HepG2 (cell line): Measurements from ENCODE around the gene PPP2R1B. TPM values are rescaled to one million over a fixed set of nuclear protein-coding genes. Genes with fewer than 3 reads are reported as not detected.

Experiments
- BCL6 ChIP-seq: IDR thresholded peaks from 2 replicates; pipeline ENCODE4 v1.6.1; 2016; ENCODE audit warnings: missing genetic modification reagents, missing compliant biosample characterization
- NCOR1 ChIP-seq: fragments of 200-600 bp; sonication (generic); IDR thresholded peaks from 2 replicates; pipeline ENCODE4 v1.7.0; 2017; ENCODE audit warnings: antibody characterized with exemption, low read length, borderline replicate concordance
- PRMT3 ChIP-seq: sonication (generic); formaldehyde crosslinking; IDR thresholded peaks from 2 replicates; pipeline ENCODE4 v1.8.1; 2022; ENCODE audit warnings: low read depth, mild to moderate bottlenecking, moderate library complexity, missing genetic modification reagents, borderline replicate concordance
- ZBTB8A ChIP-seq: sonication (generic); formaldehyde crosslinking; IDR thresholded peaks from 2 replicates; pipeline ENCODE4 v1.4.0; 2020; ENCODE audit warnings: mild to moderate bottlenecking, low read depth, missing genetic modification reagents, borderline replicate concordance
- ZFY ChIP-seq: sonication (generic); formaldehyde crosslinking; IDR thresholded peaks from 2 replicates; pipeline ENCODE4 v1.4.0; 2020; ENCODE audit warnings: missing genetic modification reagents
- ZNF12 ChIP-seq: sonication (generic); formaldehyde crosslinking; IDR thresholded peaks from 2 replicates; pipeline ENCODE4 v1.5.0; 2020; ENCODE audit warnings: missing genetic modification reagents
- ZNF331 ChIP-seq: sonication (generic); formaldehyde crosslinking; IDR thresholded peaks from 2 replicates; pipeline ENCODE4 v1.4.0; 2020; ENCODE audit warnings: missing genetic modification reagents
- ZNF407 ChIP-seq: sonication (generic); formaldehyde crosslinking; IDR thresholded peaks from one replicate; pipeline ENCODE4 v1.5.1; 2020; ENCODE audit warnings: mild to moderate bottlenecking, missing genetic modification reagents; ENCODE audit errors: not compliant biosample characterization
- ZNF619 ChIP-seq: sonication (generic); formaldehyde crosslinking; IDR thresholded peaks from 2 replicates; pipeline ENCODE4 v1.4.0; 2020; ENCODE audit warnings: mild to moderate bottlenecking, missing genetic modification reagents
- polyA plus RNA-seq, 8 experiments: library from polyadenylated mRNA; depleted of rRNA in 3 of 8; stranded (reverse) in 7 of 8; unstranded in 1 of 8; fragments of >200 nt; fragmentation: Illumina TruSeq in 4 of 8; extraction: Trizol in 4 of 8; gene quantifications; 2 replicates each; pipeline versions ENCODE4 v1.2.1 to v1.2.3, GENCODE V29; 2011 to 2016; ENCODE audit warnings: low read depth in 4 of 8, missing spikeins in 1 of 8, mixed read lengths in 1 of 8; ENCODE audit not compliant: insufficient read depth in 1 of 8
- total RNA-seq, 5 experiments: library from RNA; depleted of rRNA; stranded (reverse); fragments of >200 nt; fragmentation: Illumina TruSeq; extraction: Trizol; gene quantifications; 2 replicates each; pipeline ENCODE4 v1.2.3, GENCODE V29; 2016; ENCODE audit warnings: low read depth in 1 of 5
- TF ChIP-seq, protein P1 (sequence below): IDR thresholded peaks from 2 replicates; pipeline ENCODE4 v1.6.1; 2016; ENCODE audit warnings: missing compliant biosample characterization, missing genetic modification reagents, borderline replicate concordance
- TF ChIP-seq, protein P2 (sequence below), 2 experiments: IDR thresholded peaks; 2 replicates each; pipeline ENCODE4 v1.6.1; 2011 to 2012; ENCODE audit warnings: low read length in 2 of 2, borderline replicate concordance in 1 of 2, low read depth in 1 of 2, mild to moderate bottlenecking in 1 of 2, moderate library complexity in 1 of 2
- TF ChIP-seq, protein P3 (sequence below): sonication (generic); formaldehyde crosslinking; IDR thresholded peaks from 2 replicates; pipeline ENCODE4 v1.4.0; 2020; ENCODE audit warnings: missing genetic modification reagents

Gene PPP2R1B
- total and polyA plus RNA-seq, 2 of the 13 experiments (the other 11 are each of a cell fraction or from before 2014, with no cell fraction given): 22.1 to 56.8 TPM

GRCh38 chr11:111778047-111778558 lies 11.9 kb upstream of the PPP2R1B start (continued):
- TF ChIP-seq ZNF407 (CRISPR knock-in tag) (no peak), BCL6 (peak; percentile 91), PRMT3 (CRISPR knock-in tag) (no peak), ZBTB8A (CRISPR knock-in tag) (no peak), NCOR1 (peak; percentile 66; the same call in 1 of the 2 replicates), ZNF12 (CRISPR knock-in tag) (no peak), ZFY (CRISPR knock-in tag) (peak; percentile 41; the same call in 1 of the 2 replicates), ZNF619 (CRISPR knock-in tag) (no peak), ZNF331 (CRISPR knock-in tag) (peak; percentile 20; the same call in 1 of the 2 replicates)
- TF ChIP-seq, protein P1, sequence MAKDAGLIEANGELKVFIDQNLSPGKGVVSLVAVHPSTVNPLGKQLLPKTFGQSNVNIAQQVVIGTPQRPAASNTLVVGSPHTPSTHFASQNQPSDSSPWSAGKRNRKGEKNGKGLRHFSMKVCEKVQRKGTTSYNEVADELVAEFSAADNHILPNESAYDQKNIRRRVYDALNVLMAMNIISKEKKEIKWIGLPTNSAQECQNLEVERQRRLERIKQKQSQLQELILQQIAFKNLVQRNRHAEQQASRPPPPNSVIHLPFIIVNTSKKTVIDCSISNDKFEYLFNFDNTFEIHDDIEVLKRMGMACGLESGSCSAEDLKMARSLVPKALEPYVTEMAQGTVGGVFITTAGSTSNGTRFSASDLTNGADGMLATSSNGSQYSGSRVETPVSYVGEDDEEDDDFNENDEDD (CRISPR knock-in tag): no peak
- TF ChIP-seq, protein P2, sequence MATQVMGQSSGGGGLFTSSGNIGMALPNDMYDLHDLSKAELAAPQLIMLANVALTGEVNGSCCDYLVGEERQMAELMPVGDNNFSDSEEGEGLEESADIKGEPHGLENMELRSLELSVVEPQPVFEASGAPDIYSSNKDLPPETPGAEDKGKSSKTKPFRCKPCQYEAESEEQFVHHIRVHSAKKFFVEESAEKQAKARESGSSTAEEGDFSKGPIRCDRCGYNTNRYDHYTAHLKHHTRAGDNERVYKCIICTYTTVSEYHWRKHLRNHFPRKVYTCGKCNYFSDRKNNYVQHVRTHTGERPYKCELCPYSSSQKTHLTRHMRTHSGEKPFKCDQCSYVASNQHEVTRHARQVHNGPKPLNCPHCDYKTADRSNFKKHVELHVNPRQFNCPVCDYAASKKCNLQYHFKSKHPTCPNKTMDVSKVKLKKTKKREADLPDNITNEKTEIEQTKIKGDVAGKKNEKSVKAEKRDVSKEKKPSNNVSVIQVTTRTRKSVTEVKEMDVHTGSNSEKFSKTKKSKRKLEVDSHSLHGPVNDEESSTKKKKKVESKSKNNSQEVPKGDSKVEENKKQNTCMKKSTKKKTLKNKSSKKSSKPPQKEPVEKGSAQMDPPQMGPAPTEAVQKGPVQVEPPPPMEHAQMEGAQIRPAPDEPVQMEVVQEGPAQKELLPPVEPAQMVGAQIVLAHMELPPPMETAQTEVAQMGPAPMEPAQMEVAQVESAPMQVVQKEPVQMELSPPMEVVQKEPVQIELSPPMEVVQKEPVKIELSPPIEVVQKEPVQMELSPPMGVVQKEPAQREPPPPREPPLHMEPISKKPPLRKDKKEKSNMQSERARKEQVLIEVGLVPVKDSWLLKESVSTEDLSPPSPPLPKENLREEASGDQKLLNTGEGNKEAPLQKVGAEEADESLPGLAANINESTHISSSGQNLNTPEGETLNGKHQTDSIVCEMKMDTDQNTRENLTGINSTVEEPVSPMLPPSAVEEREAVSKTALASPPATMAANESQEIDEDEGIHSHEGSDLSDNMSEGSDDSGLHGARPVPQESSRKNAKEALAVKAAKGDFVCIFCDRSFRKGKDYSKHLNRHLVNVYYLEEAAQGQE (IDR thresholded peaks at IDR 0.05; ENCODE audit: borderline replicate concordance in 1 of 2, low read depth in 1 of 2, low read length in 2 of 2): no peak
- TF ChIP-seq, protein P3, sequence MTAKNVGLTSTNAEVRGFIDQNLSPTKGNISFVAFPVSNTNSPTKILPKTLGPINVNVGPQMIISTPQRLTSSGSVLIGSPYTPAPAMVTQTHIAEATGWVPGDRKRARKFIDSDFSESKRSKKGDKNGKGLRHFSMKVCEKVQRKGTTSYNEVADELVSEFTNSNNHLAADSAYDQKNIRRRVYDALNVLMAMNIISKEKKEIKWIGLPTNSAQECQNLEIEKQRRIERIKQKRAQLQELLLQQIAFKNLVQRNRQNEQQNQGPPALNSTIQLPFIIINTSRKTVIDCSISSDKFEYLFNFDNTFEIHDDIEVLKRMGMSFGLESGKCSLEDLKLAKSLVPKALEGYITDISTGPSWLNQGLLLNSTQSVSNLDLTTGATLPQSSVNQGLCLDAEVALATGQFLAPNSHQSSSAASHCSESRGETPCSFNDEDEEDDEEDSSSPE (CRISPR knock-in tag): 0 out of 2 replicates have a peak, but pooled peaks have one; percentile 8
